Esophagus muscularis mucosa (tissue), 3 donors: ENCODE results near the gene CBX4.

Experiments used
- POLR2AphosphoS5 ChIP-seq, 2 donors: sonication (generic); formaldehyde crosslinking; IDR thresholded peaks; one replicate each; pipeline ENCODE4 v1.6.1; 2017; ENCODE audit warnings: antibody characterized with exemption in 2 of 2
- TF ChIP-seq, protein P1 (sequence below), 3 experiments: fragments of 200-600 bp in 2 of 3; fragments of 450-650 bp in 1 of 3; sonication (generic) in 2 of 3; IDR thresholded peaks; one replicate each; pipeline ENCODE4 v1.5.1; 2017 to 2019; ENCODE audit warnings: antibody characterized with exemption in 3 of 3, mild to moderate bottlenecking in 2 of 3, moderate library complexity in 1 of 3

DNA sequence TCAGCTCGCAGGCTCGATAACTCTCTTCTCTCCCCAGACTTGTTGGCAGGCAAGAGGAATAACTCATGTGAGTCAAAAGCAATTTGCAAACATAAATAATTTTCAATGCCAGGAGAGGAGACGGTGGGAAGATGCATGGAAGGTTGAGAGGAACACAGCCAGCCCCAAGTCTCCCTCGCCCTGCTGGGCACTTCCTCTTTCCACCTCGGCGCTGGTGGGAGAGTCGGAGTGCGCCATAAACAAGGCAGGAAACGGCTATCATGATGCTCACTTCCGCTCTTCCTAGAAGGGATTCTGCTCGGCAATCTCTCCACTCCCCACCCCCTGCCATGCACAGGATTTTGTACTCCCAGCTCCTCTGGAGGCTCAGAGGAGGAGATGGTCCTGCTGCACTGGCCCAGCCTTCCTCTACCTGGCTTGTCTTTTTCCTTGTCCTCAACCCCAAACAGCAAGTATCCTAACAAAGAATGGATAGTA, 13.0 kb downstream of the CBX4 start:
- TF ChIP-seq POLR2AphosphoS5 (IDR thresholded peaks at IDR 0.05), result no peak
- TF ChIP-seq, protein P1, sequence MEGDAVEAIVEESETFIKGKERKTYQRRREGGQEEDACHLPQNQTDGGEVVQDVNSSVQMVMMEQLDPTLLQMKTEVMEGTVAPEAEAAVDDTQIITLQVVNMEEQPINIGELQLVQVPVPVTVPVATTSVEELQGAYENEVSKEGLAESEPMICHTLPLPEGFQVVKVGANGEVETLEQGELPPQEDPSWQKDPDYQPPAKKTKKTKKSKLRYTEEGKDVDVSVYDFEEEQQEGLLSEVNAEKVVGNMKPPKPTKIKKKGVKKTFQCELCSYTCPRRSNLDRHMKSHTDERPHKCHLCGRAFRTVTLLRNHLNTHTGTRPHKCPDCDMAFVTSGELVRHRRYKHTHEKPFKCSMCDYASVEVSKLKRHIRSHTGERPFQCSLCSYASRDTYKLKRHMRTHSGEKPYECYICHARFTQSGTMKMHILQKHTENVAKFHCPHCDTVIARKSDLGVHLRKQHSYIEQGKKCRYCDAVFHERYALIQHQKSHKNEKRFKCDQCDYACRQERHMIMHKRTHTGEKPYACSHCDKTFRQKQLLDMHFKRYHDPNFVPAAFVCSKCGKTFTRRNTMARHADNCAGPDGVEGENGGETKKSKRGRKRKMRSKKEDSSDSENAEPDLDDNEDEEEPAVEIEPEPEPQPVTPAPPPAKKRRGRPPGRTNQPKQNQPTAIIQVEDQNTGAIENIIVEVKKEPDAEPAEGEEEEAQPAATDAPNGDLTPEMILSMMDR (IDR thresholded peaks at IDR 0.05), result no peak
